HCT116 (cell line): ENCODE results near the gene HPS5. TPM values are rescaled to one million over a fixed set of nuclear protein-coding genes. Genes with fewer than 3 reads are reported as not detected.

Experiments used
- ATAC-seq: fragments of 200-7000 bp; cut with Tn5 transposase; 2 replicates; pipeline ENCODE4 v1.9.1; 2020; ENCODE audit warnings: mild to moderate bottlenecking, moderate library complexity
- BruUV-seq: library from RNA; stranded (reverse); fragments of 400-500 nt; replicated peaks from 2 replicates; lab custom pipeline; 2021; lab: Mats Ljungman, UMichigan
- CTCF ChIA-PET: fragments of 300-600 bp; sonication (Branson Sonifier 250); formaldehyde crosslinking; loops from one replicate; lab custom pipeline; 2021; ENCODE audit warnings: antibody characterized with exemption; lab: Charles Lee
- POLR2A ChIA-PET: fragments of 300-600, 350-600 bp; sonication (Branson Sonifier 250); formaldehyde crosslinking; loops from one replicate; lab custom pipeline; 2021; ENCODE audit warnings: antibody characterized with exemption; lab: Charles Lee
- RAD21 ChIA-PET, 2 experiments: fragments of 300-600 bp; sonication (Branson Sonifier 250); formaldehyde crosslinking; loops; one replicate each; lab custom pipeline; 2023; ENCODE audit warnings: low total read pairs in 2 of 2; ENCODE audit not compliant: uncharacterized antibody in 2 of 2, unreplicated experiment in 2 of 2, low non-redundant PET in 1 of 2; lab: Charles Lee
- DNase-seq: peaks from one replicate; pipeline ENCODE4 v3.0.0-alpha.2; 2010; ENCODE audit warnings: low read depth, low spot score
- H2AFZ ChIP-seq: fragments of 200-600 bp; shearing (Covaris generic), sonication (generic); 2 replicates; pipeline ENCODE4 v1.6.1; 2017; ENCODE audit warnings: low read depth, mixed run types, mixed read lengths, antibody characterized with exemption, low read length; ENCODE audit not compliant: poor library complexity, severe bottlenecking
- H3K27ac ChIP-seq: 2 replicates; pipeline ENCODE4 v1.5.1; 2012; ENCODE audit warnings: low read depth, low read length
- H3K27me3 ChIP-seq: fragments of 200-600 bp; sonication (generic); 2 replicates; pipeline ENCODE4 v1.6.1; 2016; ENCODE audit warnings: mixed run types, low read length, mixed read lengths; ENCODE audit not compliant: insufficient read depth
- H3K36me3 ChIP-seq, 2 experiments: fragments of 200-500 bp in 1 of 2; fragments of 200-600 bp in 1 of 2; sonication (Bioruptor generic) in 1 of 2; sonication (generic) in 1 of 2; 2 replicates each; pipeline versions ENCODE4 v1.5.1 to v1.6.1; 2014 to 2016; ENCODE audit warnings: low read length in 2 of 2, inconsistent platforms in 1 of 2, mixed read lengths in 1 of 2, mixed run types in 1 of 2; ENCODE audit not compliant: insufficient read depth in 2 of 2, control insufficient read depth in 1 of 2
- H3K4me1 ChIP-seq, 2 experiments: fragments of 200-600 bp in 1 of 2; sonication (generic) in 1 of 2; 2 replicates each; pipeline versions ENCODE4 v1.5.1 to v1.6.1; 2012 to 2017; ENCODE audit warnings: low read length in 2 of 2, inconsistent platforms in 1 of 2, mild to moderate bottlenecking in 1 of 2, mixed read lengths in 1 of 2, mixed run types in 1 of 2, moderate library complexity in 1 of 2; ENCODE audit not compliant: insufficient read depth in 2 of 2, control insufficient read depth in 1 of 2
- H3K4me2 ChIP-seq: fragments of 200-600 bp; sonication (generic); 2 replicates; pipeline ENCODE4 v1.6.1; 2017; ENCODE audit warnings: mixed run types, low read length, mixed read lengths
- H3K4me3 ChIP-seq, 2 experiments: fragments of 200-600 bp in 1 of 2; sonication (generic) in 1 of 2; replicated peaks in 1 of 2; 2 replicates each; pipeline ENCODE4 v1.5.1; 2011 to 2016; ENCODE audit warnings: low read length in 2 of 2, control low read depth in 1 of 2, low read depth in 1 of 2, mild to moderate bottlenecking in 1 of 2, mixed read lengths in 1 of 2, mixed run types in 1 of 2
- H3K79me2 ChIP-seq: fragments of 200-600 bp; sonication (generic); 2 replicates; pipeline ENCODE4 v1.6.1; 2017; ENCODE audit warnings: mild to moderate bottlenecking, mixed run types, low read length, moderate library complexity, mixed read lengths; ENCODE audit not compliant: insufficient read depth
- H3K9ac ChIP-seq: fragments of 200-600 bp; sonication (generic); 2 replicates; pipeline ENCODE4 v1.6.1; 2016; ENCODE audit warnings: low read length, mixed read lengths
- H3K9me2 ChIP-seq: fragments of 200-600 bp; sonication (generic), shearing (Covaris generic); 2 replicates; pipeline ENCODE4 v1.6.1; 2017; ENCODE audit warnings: mixed run types, mild to moderate bottlenecking, moderate library complexity; ENCODE audit not compliant: insufficient read depth
- H3K9me3 ChIP-seq, 2 experiments: fragments of 200-500 bp in 1 of 2; fragments of 200-600 bp in 1 of 2; sonication (Bioruptor generic) in 1 of 2; sonication (generic) in 1 of 2; 2 replicates each; pipeline ENCODE4 v1.6.1; 2014 to 2017; ENCODE audit warnings: low read length in 2 of 2, mixed read lengths in 2 of 2, inconsistent platforms in 1 of 2, low read depth in 1 of 2, mild to moderate bottlenecking in 1 of 2, mixed run types in 1 of 2, moderate library complexity in 1 of 2; ENCODE audit not compliant: control insufficient read depth in 1 of 2, insufficient read depth in 1 of 2
- H4K20me1 ChIP-seq: fragments of 200-600 bp; sonication (generic), shearing (Covaris generic); 2 replicates; pipeline ENCODE4 v1.6.1; 2017; ENCODE audit warnings: mixed run types, mild to moderate bottlenecking, moderate library complexity; ENCODE audit not compliant: insufficient read depth
- CBX3 ChIP-seq: IDR thresholded peaks from 2 replicates; pipeline ENCODE4 v1.6.1; 2012; ENCODE audit warnings: low read depth
- EGR1 ChIP-seq: IDR thresholded peaks from 2 replicates; pipeline ENCODE4 v1.6.1; 2012; ENCODE audit warnings: low read depth
- ELF1 ChIP-seq: IDR thresholded peaks from 2 replicates; pipeline ENCODE4 v1.6.1; 2012; ENCODE audit warnings: low read depth, borderline replicate concordance
- FOSL1 ChIP-seq: IDR thresholded peaks from 2 replicates; pipeline ENCODE4 v1.6.1; 2012; ENCODE audit warnings: low read depth
- JUND ChIP-seq: IDR thresholded peaks from 2 replicates; pipeline ENCODE4 v1.6.1; 2012
- POLR2AphosphoS5 ChIP-seq: IDR thresholded peaks from 2 replicates; pipeline ENCODE4 v1.6.1; 2011; ENCODE audit warnings: mild to moderate bottlenecking, low read depth, low read length, moderate library complexity
- RAD21 ChIP-seq: IDR thresholded peaks from 2 replicates; pipeline ENCODE4 v1.6.1; 2012; ENCODE audit warnings: low read depth, mild to moderate bottlenecking
- SIN3A ChIP-seq: IDR thresholded peaks from 2 replicates; pipeline ENCODE4 v1.6.1; 2012; ENCODE audit warnings: low read depth
- SP1 ChIP-seq: IDR thresholded peaks from 2 replicates; pipeline ENCODE4 v1.6.1; 2012; ENCODE audit warnings: low read depth
- YY1 ChIP-seq: IDR thresholded peaks from 2 replicates; pipeline ENCODE4 v1.6.1; 2011; ENCODE audit warnings: low read length, low read depth, moderate library complexity, mild to moderate bottlenecking; ENCODE audit not compliant: insufficient replicate concordance; ENCODE audit errors: extremely low read depth
- intact Hi-C: fragments of 100-400 bp; cut with micrococcal nuclease; formaldehyde crosslinking; loops from 2 replicates; pipeline ENCODE4 v1.10.0; 2022
- total RNA-seq: library from RNA; stranded (reverse); gene quantifications from one replicate; pipeline ENCODE4 v1.2.1, GENCODE V29; 2021; ENCODE audit not compliant: unreplicated experiment
- TF ChIP-seq, protein P1 (sequence below): IDR thresholded peaks from 2 replicates; pipeline ENCODE4 v1.6.1; 2012; ENCODE audit warnings: low read depth
- TF ChIP-seq, protein P2 (sequence below): IDR thresholded peaks from 2 replicates; pipeline ENCODE4 v1.6.1; 2011; ENCODE audit warnings: mild to moderate bottlenecking, low read length, moderate library complexity; ENCODE audit not compliant: insufficient replicate concordance; ENCODE audit errors: extremely low read depth
- TF ChIP-seq, protein P3 (sequence below): IDR thresholded peaks from 2 replicates; pipeline ENCODE4 v1.6.1; 2012
- TF ChIP-seq, protein P4 (sequence below): IDR thresholded peaks from 2 replicates; pipeline ENCODE4 v1.6.1; 2012

The HPS5 gene
- total RNA-seq, 1 experiment from 2014 or later, result 19.6 TPM

DNA sequence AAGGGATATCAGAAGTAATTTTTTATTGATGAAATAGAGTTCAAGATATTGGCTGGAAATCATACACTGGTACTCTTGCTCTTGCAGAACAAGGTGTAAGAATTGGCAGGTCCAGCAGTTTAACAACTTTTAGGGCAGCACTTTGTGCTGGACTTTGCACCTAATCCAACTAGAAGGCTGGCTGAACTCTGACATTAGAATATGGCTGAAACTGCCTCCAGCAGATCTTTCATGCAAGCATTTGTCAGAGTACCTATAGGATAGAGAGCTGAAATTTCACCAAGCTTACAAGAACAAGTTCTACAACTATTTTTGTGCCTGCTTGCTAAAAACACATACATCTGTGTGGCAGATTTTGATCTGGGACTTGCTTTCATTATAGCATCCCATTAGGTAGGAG, 17.2 kb downstream of the HPS5 start:
- no peaks in the 10 kb centered on the region for H4K20me1 ChIP-seq
- H3K27me3 ChIP-seq, result no peaks in the 10 kb centered on the region
- intact Hi-C loops, result loop anchor here (10.0 kb wide), 1 partner anchor 190 kb away; no protein-coding TSS in a partner anchor
- ATAC-seq (no peak), DNase-seq (no peak)
- no peak overlapping the region for H3K27ac ChIP-seq
- BruUV-seq, result no TSS peak
- ChIA-PET RAD21 (no interaction called here), POLR2A (no interaction called here), CTCF (no interaction called here)
- no peaks in the 10 kb centered on the region for H3K4me1 ChIP-seq
- no peak overlapping the region for H3K9ac ChIP-seq
- no peaks in the 10 kb centered on the region for H3K9me2 ChIP-seq
- H3K79me2 ChIP-seq, result no peaks in the 10 kb centered on the region
- no peak overlapping the region for H3K4me2 ChIP-seq
- no peak overlapping the region for H3K4me3 ChIP-seq
- no peak overlapping the region for H2AFZ ChIP-seq
- TF ChIP-seq, protein P1, sequence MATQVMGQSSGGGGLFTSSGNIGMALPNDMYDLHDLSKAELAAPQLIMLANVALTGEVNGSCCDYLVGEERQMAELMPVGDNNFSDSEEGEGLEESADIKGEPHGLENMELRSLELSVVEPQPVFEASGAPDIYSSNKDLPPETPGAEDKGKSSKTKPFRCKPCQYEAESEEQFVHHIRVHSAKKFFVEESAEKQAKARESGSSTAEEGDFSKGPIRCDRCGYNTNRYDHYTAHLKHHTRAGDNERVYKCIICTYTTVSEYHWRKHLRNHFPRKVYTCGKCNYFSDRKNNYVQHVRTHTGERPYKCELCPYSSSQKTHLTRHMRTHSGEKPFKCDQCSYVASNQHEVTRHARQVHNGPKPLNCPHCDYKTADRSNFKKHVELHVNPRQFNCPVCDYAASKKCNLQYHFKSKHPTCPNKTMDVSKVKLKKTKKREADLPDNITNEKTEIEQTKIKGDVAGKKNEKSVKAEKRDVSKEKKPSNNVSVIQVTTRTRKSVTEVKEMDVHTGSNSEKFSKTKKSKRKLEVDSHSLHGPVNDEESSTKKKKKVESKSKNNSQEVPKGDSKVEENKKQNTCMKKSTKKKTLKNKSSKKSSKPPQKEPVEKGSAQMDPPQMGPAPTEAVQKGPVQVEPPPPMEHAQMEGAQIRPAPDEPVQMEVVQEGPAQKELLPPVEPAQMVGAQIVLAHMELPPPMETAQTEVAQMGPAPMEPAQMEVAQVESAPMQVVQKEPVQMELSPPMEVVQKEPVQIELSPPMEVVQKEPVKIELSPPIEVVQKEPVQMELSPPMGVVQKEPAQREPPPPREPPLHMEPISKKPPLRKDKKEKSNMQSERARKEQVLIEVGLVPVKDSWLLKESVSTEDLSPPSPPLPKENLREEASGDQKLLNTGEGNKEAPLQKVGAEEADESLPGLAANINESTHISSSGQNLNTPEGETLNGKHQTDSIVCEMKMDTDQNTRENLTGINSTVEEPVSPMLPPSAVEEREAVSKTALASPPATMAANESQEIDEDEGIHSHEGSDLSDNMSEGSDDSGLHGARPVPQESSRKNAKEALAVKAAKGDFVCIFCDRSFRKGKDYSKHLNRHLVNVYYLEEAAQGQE, result no peak
- TF ChIP-seq JUND (no peak), SP1 (no peak), FOSL1 (no peak), SIN3A (no peak), YY1 (no peak), EGR1 (no peak), POLR2AphosphoS5 (no peak), RAD21 (no peak), CBX3 (no peak), ELF1 (no peak)
- TF ChIP-seq, protein P2, sequence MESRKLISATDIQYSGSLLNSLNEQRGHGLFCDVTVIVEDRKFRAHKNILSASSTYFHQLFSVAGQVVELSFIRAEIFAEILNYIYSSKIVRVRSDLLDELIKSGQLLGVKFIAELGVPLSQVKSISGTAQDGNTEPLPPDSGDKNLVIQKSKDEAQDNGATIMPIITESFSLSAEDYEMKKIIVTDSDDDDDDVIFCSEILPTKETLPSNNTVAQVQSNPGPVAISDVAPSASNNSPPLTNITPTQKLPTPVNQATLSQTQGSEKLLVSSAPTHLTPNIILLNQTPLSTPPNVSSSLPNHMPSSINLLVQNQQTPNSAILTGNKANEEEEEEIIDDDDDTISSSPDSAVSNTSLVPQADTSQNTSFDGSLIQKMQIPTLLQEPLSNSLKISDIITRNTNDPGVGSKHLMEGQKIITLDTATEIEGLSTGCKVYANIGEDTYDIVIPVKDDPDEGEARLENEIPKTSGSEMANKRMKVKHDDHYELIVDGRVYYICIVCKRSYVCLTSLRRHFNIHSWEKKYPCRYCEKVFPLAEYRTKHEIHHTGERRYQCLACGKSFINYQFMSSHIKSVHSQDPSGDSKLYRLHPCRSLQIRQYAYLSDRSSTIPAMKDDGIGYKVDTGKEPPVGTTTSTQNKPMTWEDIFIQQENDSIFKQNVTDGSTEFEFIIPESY, result no peak
- TF ChIP-seq, protein P3, sequence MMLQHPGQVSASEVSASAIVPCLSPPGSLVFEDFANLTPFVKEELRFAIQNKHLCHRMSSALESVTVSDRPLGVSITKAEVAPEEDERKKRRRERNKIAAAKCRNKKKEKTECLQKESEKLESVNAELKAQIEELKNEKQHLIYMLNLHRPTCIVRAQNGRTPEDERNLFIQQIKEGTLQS, result no peak
- TF ChIP-seq, protein P4, sequence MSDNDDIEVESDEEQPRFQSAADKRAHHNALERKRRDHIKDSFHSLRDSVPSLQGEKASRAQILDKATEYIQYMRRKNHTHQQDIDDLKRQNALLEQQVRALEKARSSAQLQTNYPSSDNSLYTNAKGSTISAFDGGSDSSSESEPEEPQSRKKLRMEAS, result no peak
- H3K9me3 ChIP-seq, result no peaks in the 10 kb centered on the region
- peaks cover 32 to 45% of the 10 kb centered on the region in 2 experiments for H3K36me3 ChIP-seq
